ENCODE measurements around the gene MAPRE2. TPM values are rescaled to one million over a fixed set of nuclear protein-coding genes. Genes with fewer than 3 reads are reported as not detected.
"Not testable (repeated sequence)": the region's sequence is repeated elsewhere in the genome, so short reads cannot be mapped to it uniquely, and the experiment has no call there.

The MAPRE2 gene
- polyA plus RNA-seq, 1 donor from 2014 or later, result 58.9 TPM

GRCh38 chr18:35106845-35107148, 65.6 kb downstream of the MAPRE2 start (continued):
- no peak for TF ChIP-seq CTCF (IDR thresholded peaks at IDR 0.05; ENCODE audit: poor library complexity, severe bottlenecking)

GRCh38 chr18:35107216-35107615, 66.0 kb downstream of the MAPRE2 start:
- no peaks in the 10 kb centered on the region for H3K9me2 ChIP-seq (ENCODE audit: insufficient read depth, low read length)
- no peak overlapping the region for H3K9ac ChIP-seq (ENCODE audit: low read length)
- H3K27ac ChIP-seq (ENCODE audit: low read length), result peak overlapping the region; percentile 63
- H2AFZ ChIP-seq (ENCODE audit: low read depth, low read length), result no peak overlapping the region
- H3K79me2 ChIP-seq (replicated peaks; ENCODE audit: insufficient read depth, low read length), result peaks cover 19% of the 10 kb centered on the region
- H3K4me3 ChIP-seq (ENCODE audit: low read length), result peak overlapping the region; percentile 37
- no peaks in the 10 kb centered on the region for H3K36me3 ChIP-seq (ENCODE audit: insufficient read depth, low read length)
- H3K9me3 ChIP-seq (ENCODE audit: low read length), result no peaks in the 10 kb centered on the region
- peaks cover 7% of the 10 kb centered on the region for H3F3A ChIP-seq (ENCODE audit: insufficient read depth, low read length, poor library complexity, severe bottlenecking)
- no peaks in the 10 kb centered on the region for H4K20me1 ChIP-seq (ENCODE audit: insufficient read depth)
- TF ChIP-seq EZH2 (IDR thresholded peaks at IDR 0.05; ENCODE audit: borderline replicate concordance, insufficient read depth, low read length, poor library complexity, severe bottlenecking) (no peak), EP300 (conservative IDR thresholded peaks at IDR 0.05; ENCODE audit: poor library complexity, severe bottlenecking) (no peak), CTCF (IDR thresholded peaks at IDR 0.05; ENCODE audit: poor library complexity, severe bottlenecking) (no peak), POLR2AphosphoS5 (IDR thresholded peaks at IDR 0.05) (no peak), RAD21 (conservative IDR thresholded peaks at IDR 0.05) (no peak), TAF1 (IDR thresholded peaks at IDR 0.05; ENCODE audit: low read depth) (no peak), MXI1 (conservative IDR thresholded peaks at IDR 0.05; ENCODE audit: poor library complexity, severe bottlenecking) (no peak), SMC3 (conservative IDR thresholded peaks at IDR 0.05; ENCODE audit: poor library complexity) (no peak)
- TF ChIP-seq, protein P1, sequence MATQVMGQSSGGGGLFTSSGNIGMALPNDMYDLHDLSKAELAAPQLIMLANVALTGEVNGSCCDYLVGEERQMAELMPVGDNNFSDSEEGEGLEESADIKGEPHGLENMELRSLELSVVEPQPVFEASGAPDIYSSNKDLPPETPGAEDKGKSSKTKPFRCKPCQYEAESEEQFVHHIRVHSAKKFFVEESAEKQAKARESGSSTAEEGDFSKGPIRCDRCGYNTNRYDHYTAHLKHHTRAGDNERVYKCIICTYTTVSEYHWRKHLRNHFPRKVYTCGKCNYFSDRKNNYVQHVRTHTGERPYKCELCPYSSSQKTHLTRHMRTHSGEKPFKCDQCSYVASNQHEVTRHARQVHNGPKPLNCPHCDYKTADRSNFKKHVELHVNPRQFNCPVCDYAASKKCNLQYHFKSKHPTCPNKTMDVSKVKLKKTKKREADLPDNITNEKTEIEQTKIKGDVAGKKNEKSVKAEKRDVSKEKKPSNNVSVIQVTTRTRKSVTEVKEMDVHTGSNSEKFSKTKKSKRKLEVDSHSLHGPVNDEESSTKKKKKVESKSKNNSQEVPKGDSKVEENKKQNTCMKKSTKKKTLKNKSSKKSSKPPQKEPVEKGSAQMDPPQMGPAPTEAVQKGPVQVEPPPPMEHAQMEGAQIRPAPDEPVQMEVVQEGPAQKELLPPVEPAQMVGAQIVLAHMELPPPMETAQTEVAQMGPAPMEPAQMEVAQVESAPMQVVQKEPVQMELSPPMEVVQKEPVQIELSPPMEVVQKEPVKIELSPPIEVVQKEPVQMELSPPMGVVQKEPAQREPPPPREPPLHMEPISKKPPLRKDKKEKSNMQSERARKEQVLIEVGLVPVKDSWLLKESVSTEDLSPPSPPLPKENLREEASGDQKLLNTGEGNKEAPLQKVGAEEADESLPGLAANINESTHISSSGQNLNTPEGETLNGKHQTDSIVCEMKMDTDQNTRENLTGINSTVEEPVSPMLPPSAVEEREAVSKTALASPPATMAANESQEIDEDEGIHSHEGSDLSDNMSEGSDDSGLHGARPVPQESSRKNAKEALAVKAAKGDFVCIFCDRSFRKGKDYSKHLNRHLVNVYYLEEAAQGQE (IDR thresholded peaks at IDR 0.05; ENCODE audit: borderline replicate concordance), result no peak
- peak overlapping the region; percentile 38 for H3K4me2 ChIP-seq (ENCODE audit: low read length)
- H3K27me3 ChIP-seq (ENCODE audit: insufficient read depth, low read depth, low read length), result no peaks in the 10 kb centered on the region

GRCh38 chr18:35108088-35108487, 66.9 kb downstream of the MAPRE2 start:
- not testable (repeated sequence) for H3K36me3 ChIP-seq (ENCODE audit: insufficient read depth, low read length); H3K4me2 ChIP-seq (ENCODE audit: low read length); H3K27ac ChIP-seq (ENCODE audit: low read length); H3K9me3 ChIP-seq (ENCODE audit: low read length); H3K9ac ChIP-seq (ENCODE audit: low read length); H3K4me3 ChIP-seq (ENCODE audit: low read length); H4K20me1 ChIP-seq (ENCODE audit: insufficient read depth); H2AFZ ChIP-seq (ENCODE audit: low read depth, low read length); H3F3A ChIP-seq (ENCODE audit: insufficient read depth, low read length, poor library complexity, severe bottlenecking); H3K27me3 ChIP-seq (ENCODE audit: insufficient read depth, low read depth, low read length); H3K9me2 ChIP-seq (ENCODE audit: insufficient read depth, low read length)
- peaks cover 21% of the 10 kb centered on the region for H3K79me2 ChIP-seq (replicated peaks; ENCODE audit: insufficient read depth, low read length)
